A549 (cell line): ENCODE results near the gene ADAMTS12.

ENCODE experiments used
- ESRRA ChIP-seq: fragments of 150-350 bp; IDR thresholded peaks from 2 replicates; pipeline ENCODE4 v1.6.1; 2014; ENCODE audit warnings: mild to moderate bottlenecking, low read length, borderline replicate concordance
- HES2 ChIP-seq: fragments of >200 bp; sonication (Bioruptor Twin); formaldehyde crosslinking; IDR thresholded peaks from 2 replicates; pipeline ENCODE4 v1.6.1; 2016
- JUN ChIP-seq, 2 experiments: fragments of >200 bp; sonication (Bioruptor Twin); formaldehyde crosslinking; IDR thresholded peaks; 2 replicates in 1 of 2; 3 replicates in 1 of 2; pipeline ENCODE4 v1.6.1; 2016 to 2017
- NPAS2 ChIP-seq: fragments of 250-450 bp; sonication (Bioruptor Pico); IDR thresholded peaks from 2 replicates; pipeline ENCODE4 v1.8.0; 2022; ENCODE audit warnings: mild to moderate bottlenecking, moderate library complexity, borderline replicate concordance
- POLR2A ChIP-seq: IDR thresholded peaks from 2 replicates; pipeline ENCODE4 v1.6.1; 2012; ENCODE audit warnings: mild to moderate bottlenecking, low read length
- REST ChIP-seq: fragments of 200-600 bp; sonication (generic); IDR thresholded peaks from 2 replicates; pipeline ENCODE4 v1.6.1; 2016; ENCODE audit warnings: antibody characterized with exemption, mild to moderate bottlenecking, moderate library complexity
- ZNF302 ChIP-seq: fragments of 250-450 bp; sonication (Bioruptor Pico); IDR thresholded peaks from 2 replicates; pipeline ENCODE4 v1.9.0; 2021; ENCODE audit warnings: inconsistent platforms, mild to moderate bottlenecking, moderate library complexity

- no peak for TF ChIP-seq POLR2A
- TF ChIP-seq ZNF302 (CRISPR knock-in tag) = no peak
- no peak for TF ChIP-seq JUN (IDR thresholded peaks at IDR 0.05)
- TF ChIP-seq REST = no peak
- no peak for TF ChIP-seq NPAS2 (CRISPR knock-in tag)
- no peak for TF ChIP-seq ESRRA
- no peak for TF ChIP-seq HES2
Observed at GRCh38 chr5:33761139-33761538, 130.7 kb downstream of the ADAMTS12 start.
